ENCODE data around the gene TNS3. TPM values are rescaled to one million over a fixed set of nuclear protein-coding genes. Genes with fewer than 3 reads are reported as not detected.
A peak's percentile ranks its signal among the peaks of the same experiment; 100 is the strongest.

Gene TNS3
- total RNA-seq, 4 donors from 2014 or later: 27.2 to 110 (median 47.5) TPM

DNA sequence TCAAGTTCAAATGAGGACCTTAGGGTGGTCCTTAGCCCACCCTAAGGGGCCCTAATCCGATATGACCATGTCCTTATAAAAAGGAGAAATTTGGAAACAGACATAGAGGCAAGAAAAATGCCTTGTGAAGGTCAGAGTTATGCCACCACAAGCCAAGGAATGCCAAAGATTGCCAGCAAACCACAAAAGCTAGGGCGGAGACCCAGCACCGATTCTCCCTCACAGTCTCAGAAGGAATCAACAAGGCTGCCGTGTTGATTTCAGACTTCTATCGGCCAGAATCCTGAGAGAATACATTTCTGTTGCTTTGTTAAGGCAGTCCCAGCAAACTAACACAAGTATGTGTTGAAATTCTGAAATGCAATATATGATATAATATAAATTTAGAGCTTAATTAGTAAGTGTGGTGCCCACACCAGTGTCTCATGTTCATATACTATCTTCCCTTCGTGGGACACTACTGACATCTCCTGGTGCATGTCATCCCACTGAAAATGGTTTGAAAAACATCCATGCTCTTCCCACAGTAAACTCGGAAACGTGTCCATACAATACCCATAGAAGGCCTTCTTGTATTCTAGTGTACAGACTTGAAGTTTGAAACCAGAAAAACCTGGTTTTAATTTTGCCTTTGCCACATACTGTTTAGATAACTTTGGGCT lies 349.0 kb downstream of the TNS3 start:
- peaks cover 0 to 9% of the 10 kb centered on the region in 2 donors for H3K4me1 ChIP-seq
- H3K27me3 ChIP-seq: no peaks in the 10 kb centered on the region
- no peaks in the 10 kb centered on the region for H3K36me3 ChIP-seq
- intact Hi-C loops (cut with DNase I; ENCODE audit: low total_unique reads): no loop called here
- no peaks in the 10 kb centered on the region for H3K9me3 ChIP-seq
- no peak overlapping the region for H3K4me3 ChIP-seq
- no peak for DNase-seq
- no peak overlapping the region for H3K27ac ChIP-seq
- TF ChIP-seq, protein P1, sequence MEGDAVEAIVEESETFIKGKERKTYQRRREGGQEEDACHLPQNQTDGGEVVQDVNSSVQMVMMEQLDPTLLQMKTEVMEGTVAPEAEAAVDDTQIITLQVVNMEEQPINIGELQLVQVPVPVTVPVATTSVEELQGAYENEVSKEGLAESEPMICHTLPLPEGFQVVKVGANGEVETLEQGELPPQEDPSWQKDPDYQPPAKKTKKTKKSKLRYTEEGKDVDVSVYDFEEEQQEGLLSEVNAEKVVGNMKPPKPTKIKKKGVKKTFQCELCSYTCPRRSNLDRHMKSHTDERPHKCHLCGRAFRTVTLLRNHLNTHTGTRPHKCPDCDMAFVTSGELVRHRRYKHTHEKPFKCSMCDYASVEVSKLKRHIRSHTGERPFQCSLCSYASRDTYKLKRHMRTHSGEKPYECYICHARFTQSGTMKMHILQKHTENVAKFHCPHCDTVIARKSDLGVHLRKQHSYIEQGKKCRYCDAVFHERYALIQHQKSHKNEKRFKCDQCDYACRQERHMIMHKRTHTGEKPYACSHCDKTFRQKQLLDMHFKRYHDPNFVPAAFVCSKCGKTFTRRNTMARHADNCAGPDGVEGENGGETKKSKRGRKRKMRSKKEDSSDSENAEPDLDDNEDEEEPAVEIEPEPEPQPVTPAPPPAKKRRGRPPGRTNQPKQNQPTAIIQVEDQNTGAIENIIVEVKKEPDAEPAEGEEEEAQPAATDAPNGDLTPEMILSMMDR (IDR thresholded peaks at IDR 0.05): no peak

DNA sequence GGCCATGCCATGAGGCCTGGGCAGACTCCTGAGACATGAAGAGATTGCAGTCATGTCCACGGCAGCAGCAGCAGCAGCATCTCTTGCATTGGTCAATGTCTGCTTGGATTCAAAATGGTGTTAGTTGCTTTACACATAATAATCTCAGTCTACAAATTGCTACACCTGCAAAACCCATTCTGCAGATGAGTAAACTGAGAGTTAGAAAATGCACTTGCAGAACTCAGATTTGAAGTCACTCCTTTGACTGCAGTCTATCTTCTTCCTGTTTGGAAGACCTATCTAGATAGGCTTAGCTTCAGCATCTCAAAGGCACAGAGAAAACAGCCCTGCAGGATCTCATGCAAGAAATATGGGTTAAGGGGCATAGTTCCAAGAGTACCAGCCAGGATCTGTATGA lies 350.3 kb downstream of the TNS3 start:
- TF ChIP-seq, protein P1 (IDR thresholded peaks at IDR 0.05): no peak
- TF ChIP-seq POLR2A (IDR thresholded peaks at IDR 0.05): no peak
- Histone ChIP-seq H3K4me1 (no peaks in the 10 kb centered on the region), H3K4me3 (no peak overlapping the region), H3K9me3 (no peaks in the 10 kb centered on the region), H3K27me3 (no peaks in the 10 kb centered on the region), H3K36me3 (no peaks in the 10 kb centered on the region), H3K27ac (no peak overlapping the region)
- intact Hi-C loops (cut with DNase I; ENCODE audit: low total_unique reads): no loop called here
- DNase-seq: no peak

- intact Hi-C loops (cut with DNase I; ENCODE audit: low total_unique reads): no loop called here
- Histone ChIP-seq H3K27me3 (no peaks in the 10 kb centered on the region), H3K27ac (no peak overlapping the region), H3K4me1 (no peaks in the 10 kb centered on the region), H3K9me3 (no peaks in the 10 kb centered on the region), H3K36me3 (no peaks in the 10 kb centered on the region), H3K4me3 (no peak overlapping the region)
- TF ChIP-seq POLR2A (IDR thresholded peaks at IDR 0.05): no peak
- TF ChIP-seq, protein P1 (IDR thresholded peaks at IDR 0.05): no peak
- DNase-seq: no peak
Measured at GRCh38 chr7:47231032-47231431, 350.9 kb downstream of the TNS3 start.

GRCh38 chr7:47228386-47229014 lies 353.4 kb downstream of the TNS3 start:
- H3K4me1 ChIP-seq: no peaks in the 10 kb centered on the region
- H3K27me3 ChIP-seq: no peaks in the 10 kb centered on the region
- no peaks in the 10 kb centered on the region for H3K9me3 ChIP-seq
- intact Hi-C loops (cut with DNase I; ENCODE audit: low total_unique reads): no loop called here
- H3K36me3 ChIP-seq: no peaks in the 10 kb centered on the region
- DNase-seq: no peak
- TF ChIP-seq, protein P1 (IDR thresholded peaks at IDR 0.05): no peak
- no peak for TF ChIP-seq POLR2A (IDR thresholded peaks at IDR 0.05)
- no peak overlapping the region for H3K4me3 ChIP-seq
- H3K27ac ChIP-seq: no peak overlapping the region

DNA sequence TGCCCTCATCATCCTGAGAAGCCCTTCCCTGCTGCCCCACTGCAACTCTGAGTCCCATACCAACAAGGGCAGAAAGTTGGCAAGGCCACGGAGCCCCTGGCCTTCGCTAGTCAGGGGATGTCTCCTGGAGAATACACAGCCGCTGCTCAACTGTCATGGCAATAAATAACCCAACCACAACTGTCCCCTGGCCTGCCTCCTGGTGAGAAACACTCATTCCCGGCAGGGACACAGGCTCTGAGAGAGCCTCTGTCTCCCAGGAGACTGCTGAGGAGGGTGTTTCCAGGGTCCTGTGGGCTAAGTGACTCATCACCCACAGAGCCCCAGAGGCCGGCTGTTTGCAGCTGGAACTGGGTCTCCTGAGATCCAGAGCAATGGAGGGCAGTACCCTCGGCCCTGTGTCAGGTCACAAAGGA lies 354.1 kb downstream of the TNS3 start:
- no peaks in the 10 kb centered on the region for H3K36me3 ChIP-seq
- DNase-seq: peak; percentile 26 to 43
- no peak for TF ChIP-seq POLR2A (IDR thresholded peaks at IDR 0.05)
- TF ChIP-seq, protein P1 (IDR thresholded peaks at IDR 0.05): no peak
- no peaks in the 10 kb centered on the region for H3K27me3 ChIP-seq
- no peak overlapping the region for H3K27ac ChIP-seq
- intact Hi-C loops (cut with DNase I; ENCODE audit: low total_unique reads): no loop called here
- H3K9me3 ChIP-seq: no peaks in the 10 kb centered on the region
- H3K4me3 ChIP-seq: no peak overlapping the region
- H3K4me1 ChIP-seq: no peaks in the 10 kb centered on the region

All from uterus (tissue), 4 donors.